Measurements from ENCODE around the gene ADGRV1. TPM values are rescaled to one million over a fixed set of nuclear protein-coding genes. Genes with fewer than 3 reads are reported as not detected.

The ADGRV1 gene
- total RNA-seq, 4 donors from 2014 or later = 2.5 to 7.5 (median 4.5) TPM

DNA sequence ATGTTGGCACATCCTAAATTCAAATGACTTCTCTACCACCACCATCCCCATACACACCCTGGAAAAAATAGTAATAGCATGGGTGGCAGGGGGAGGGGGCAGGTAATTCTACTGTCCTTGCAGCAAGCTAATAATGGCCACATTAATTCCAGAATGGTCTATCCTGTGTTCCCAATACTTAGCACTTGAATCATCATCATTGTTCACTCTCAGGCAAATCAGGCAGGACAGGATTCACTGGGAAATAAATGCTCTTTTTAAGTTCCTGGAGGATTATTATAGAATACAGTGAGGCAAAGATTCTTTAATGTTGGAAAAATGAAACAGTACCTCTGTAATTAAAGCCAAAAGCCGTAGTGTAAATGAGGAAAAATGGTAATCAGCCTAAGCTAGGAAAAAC lies 570.0 kb downstream of the ADGRV1 start:
- DNase-seq (ENCODE audit: low spot score in 2 of 2) = no peak
- peak overlapping the region; percentile 48 for H3K27ac ChIP-seq
- TF ChIP-seq, protein P1, sequence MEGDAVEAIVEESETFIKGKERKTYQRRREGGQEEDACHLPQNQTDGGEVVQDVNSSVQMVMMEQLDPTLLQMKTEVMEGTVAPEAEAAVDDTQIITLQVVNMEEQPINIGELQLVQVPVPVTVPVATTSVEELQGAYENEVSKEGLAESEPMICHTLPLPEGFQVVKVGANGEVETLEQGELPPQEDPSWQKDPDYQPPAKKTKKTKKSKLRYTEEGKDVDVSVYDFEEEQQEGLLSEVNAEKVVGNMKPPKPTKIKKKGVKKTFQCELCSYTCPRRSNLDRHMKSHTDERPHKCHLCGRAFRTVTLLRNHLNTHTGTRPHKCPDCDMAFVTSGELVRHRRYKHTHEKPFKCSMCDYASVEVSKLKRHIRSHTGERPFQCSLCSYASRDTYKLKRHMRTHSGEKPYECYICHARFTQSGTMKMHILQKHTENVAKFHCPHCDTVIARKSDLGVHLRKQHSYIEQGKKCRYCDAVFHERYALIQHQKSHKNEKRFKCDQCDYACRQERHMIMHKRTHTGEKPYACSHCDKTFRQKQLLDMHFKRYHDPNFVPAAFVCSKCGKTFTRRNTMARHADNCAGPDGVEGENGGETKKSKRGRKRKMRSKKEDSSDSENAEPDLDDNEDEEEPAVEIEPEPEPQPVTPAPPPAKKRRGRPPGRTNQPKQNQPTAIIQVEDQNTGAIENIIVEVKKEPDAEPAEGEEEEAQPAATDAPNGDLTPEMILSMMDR (IDR thresholded peaks at IDR 0.05) = no peak
- TF ChIP-seq POLR2A (IDR thresholded peaks at IDR 0.05) (no peak), POLR2AphosphoS5 (IDR thresholded peaks at IDR 0.05) (no peak), EP300 (IDR thresholded peaks at IDR 0.05) (no peak)
- no peaks in the 10 kb centered on the region for H3K27me3 ChIP-seq
- H3K4me1 ChIP-seq = peaks cover 27% of the 10 kb centered on the region
- no peaks in the 10 kb centered on the region for H3K9me3 ChIP-seq
- no peaks in the 10 kb centered on the region for H3K36me3 ChIP-seq
- no peak overlapping the region for H3K4me3 ChIP-seq
- 74% methylated on average over 1 of the region's 1 CpG for WGBS

DNA sequence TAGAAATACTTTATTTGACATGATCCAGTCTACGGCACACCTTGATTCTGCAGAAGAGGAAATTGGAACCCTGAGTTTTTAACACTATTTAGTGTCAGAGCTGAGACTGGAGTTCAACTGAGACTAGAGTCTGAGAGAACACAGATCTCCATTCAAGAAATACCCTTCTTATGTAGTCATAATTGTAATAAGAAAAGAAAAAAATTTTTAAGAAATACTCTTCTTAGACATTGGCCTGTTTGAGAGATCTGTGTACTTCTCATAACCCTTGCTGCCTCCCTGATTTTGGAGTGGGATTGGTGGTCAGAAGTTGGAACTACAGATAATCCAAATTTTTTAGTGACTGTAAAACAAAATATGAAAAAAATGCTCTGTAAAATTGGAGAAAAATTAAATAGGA lies 571.2 kb downstream of the ADGRV1 start:
- TF ChIP-seq, protein P1 (IDR thresholded peaks at IDR 0.05) = no peak
- no peak for TF ChIP-seq EP300 (IDR thresholded peaks at IDR 0.05)
- no peak for TF ChIP-seq POLR2A (IDR thresholded peaks at IDR 0.05)
- no peak for TF ChIP-seq POLR2AphosphoS5 (IDR thresholded peaks at IDR 0.05)
- H3K4me1 ChIP-seq = peaks cover 25% of the 10 kb centered on the region
- DNase-seq (ENCODE audit: low spot score in 2 of 2) = no peak
- H3K9me3 ChIP-seq = no peaks in the 10 kb centered on the region
- no peaks in the 10 kb centered on the region for H3K27me3 ChIP-seq
- WGBS = 91% methylated on average over 1 of the region's 1 CpG
- H3K4me3 ChIP-seq = no peak overlapping the region
- no peaks in the 10 kb centered on the region for H3K36me3 ChIP-seq
- no peak overlapping the region for H3K27ac ChIP-seq

- H3K27ac ChIP-seq = no peak overlapping the region
- no peak for TF ChIP-seq POLR2AphosphoS5 (IDR thresholded peaks at IDR 0.05)
- 98% methylated on average over 3 of the region's 3 CpGs for WGBS
These were observed 572.2 kb downstream of the ADGRV1 start for GRCh38 chr5:91130759-91131158.

DNA sequence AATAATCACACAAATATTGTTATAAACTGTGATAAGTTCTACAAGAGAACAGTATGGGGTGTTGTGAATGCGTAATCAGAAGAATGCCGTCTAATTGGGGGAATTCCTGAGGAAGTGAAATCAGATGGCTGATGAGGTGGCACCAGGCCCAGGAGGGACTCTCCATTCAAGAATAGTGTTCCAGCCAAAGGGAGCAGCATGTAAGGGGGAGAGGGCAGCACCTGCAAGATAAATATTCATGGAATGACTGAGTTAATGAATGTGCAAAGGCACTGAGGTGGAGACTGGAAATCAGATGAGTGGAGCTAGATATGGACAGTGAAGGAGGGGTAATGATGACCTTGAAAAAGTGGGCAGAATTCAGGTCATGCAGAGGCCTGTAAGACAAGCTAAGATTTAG lies 574.0 kb downstream of the ADGRV1 start:
- no peaks in the 10 kb centered on the region for H3K9me3 ChIP-seq
- H3K27me3 ChIP-seq = no peaks in the 10 kb centered on the region
- H3K4me1 ChIP-seq = peaks cover 7% of the 10 kb centered on the region
- H3K36me3 ChIP-seq = no peaks in the 10 kb centered on the region
- H3K27ac ChIP-seq = no peak overlapping the region
- H3K4me3 ChIP-seq = no peak overlapping the region
- TF ChIP-seq POLR2AphosphoS5 (IDR thresholded peaks at IDR 0.05) = no peak
- TF ChIP-seq, protein P1 (IDR thresholded peaks at IDR 0.05) = no peak
- TF ChIP-seq EP300 (IDR thresholded peaks at IDR 0.05) = no peak
- no peak for TF ChIP-seq POLR2A (IDR thresholded peaks at IDR 0.05)
- no peak for DNase-seq (ENCODE audit: low spot score in 2 of 2)
- WGBS = 47% methylated on average over 2 of the region's 2 CpGs

More at GRCh38 chr5:91130759-91131158, 572.2 kb downstream of the ADGRV1 start:
- H3K4me1 ChIP-seq = peaks cover 21% of the 10 kb centered on the region
- H3K36me3 ChIP-seq = no peaks in the 10 kb centered on the region
- H3K27me3 ChIP-seq = no peaks in the 10 kb centered on the region
- H3K9me3 ChIP-seq = no peaks in the 10 kb centered on the region
- H3K4me3 ChIP-seq = no peak overlapping the region
- no peak for DNase-seq (ENCODE audit: low spot score in 2 of 2)

- H3K27me3 ChIP-seq = no peaks in the 10 kb centered on the region
- H3K9me3 ChIP-seq = no peaks in the 10 kb centered on the region
- H3K36me3 ChIP-seq = no peaks in the 10 kb centered on the region
- peaks cover 6% of the 10 kb centered on the region for H3K4me1 ChIP-seq
- TF ChIP-seq POLR2AphosphoS5 (IDR thresholded peaks at IDR 0.05) (no peak), POLR2A (IDR thresholded peaks at IDR 0.05) (no peak), EP300 (IDR thresholded peaks at IDR 0.05) (no peak)
- TF ChIP-seq, protein P1 (IDR thresholded peaks at IDR 0.05) = no peak
- H3K4me3 ChIP-seq = no peak overlapping the region
- H3K27ac ChIP-seq = no peak overlapping the region
- no peak for DNase-seq (ENCODE audit: low spot score in 2 of 2)
These were observed 574.6 kb downstream of the ADGRV1 start for GRCh38 chr5:91133183-91133582.
